ENCODE results near the gene SCYL2. TPM values are rescaled to one million over a fixed set of nuclear protein-coding genes. Genes with fewer than 3 reads are reported as not detected.

The SCYL2 gene
- total RNA-seq, 4 donors from 2014 or later, result 25.4 to 52.4 (median 43.4) TPM

DNA sequence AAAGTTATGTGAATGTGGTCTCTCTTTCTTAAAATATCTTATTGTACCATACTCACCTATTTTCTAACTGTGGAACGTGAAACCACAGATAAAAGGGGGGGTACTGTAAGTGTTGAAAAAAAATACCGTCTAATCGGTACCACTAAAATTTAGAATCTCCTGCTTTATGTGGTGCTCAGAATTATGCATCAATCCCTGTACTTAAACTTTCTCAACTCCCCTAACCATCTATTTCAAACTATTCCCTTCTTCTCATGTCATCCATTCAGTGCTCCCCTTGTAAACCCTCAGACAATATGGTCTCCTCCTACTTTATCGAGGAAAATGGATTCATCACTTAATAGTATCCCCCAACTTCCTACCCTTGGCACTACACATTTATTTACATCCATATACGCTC lies 23.8 kb upstream of the SCYL2 start:
- H3K9me3 ChIP-seq, result no peaks in the 10 kb centered on the region
- no peak for TF ChIP-seq EP300 (IDR thresholded peaks at IDR 0.05)
- no peak for TF ChIP-seq CTCF (IDR thresholded peaks at IDR 0.05)
- no peak for TF ChIP-seq POLR2A (IDR thresholded peaks at IDR 0.05)
- TF ChIP-seq POLR2AphosphoS5 (IDR thresholded peaks at IDR 0.05), result no peak

GRCh38 chr12:100247765-100248164 lies 19.2 kb upstream of the SCYL2 start:
- TF ChIP-seq POLR2AphosphoS5 (IDR thresholded peaks at IDR 0.05) (no peak), EP300 (IDR thresholded peaks at IDR 0.05) (no peak), CTCF (IDR thresholded peaks at IDR 0.05) (no peak), POLR2A (IDR thresholded peaks at IDR 0.05) (no peak)
- no peaks in the 10 kb centered on the region for H3K4me1 ChIP-seq
- no peak overlapping the region for H3K4me3 ChIP-seq
- H3K27me3 ChIP-seq, result no peaks in the 10 kb centered on the region
- 98% methylated on average over 4 of the region's 4 CpGs for WGBS
- H3K9me3 ChIP-seq, result no peaks in the 10 kb centered on the region
- no peak for DNase-seq (ENCODE audit: low spot score in 2 of 2)
- no peaks in the 10 kb centered on the region for H3K36me3 ChIP-seq
- H3K27ac ChIP-seq, result no peak overlapping the region

More for the DNA sequence above, 23.8 kb upstream of the SCYL2 start:
- DNase-seq (ENCODE audit: low spot score in 2 of 2), result no peak
- no peaks in the 10 kb centered on the region for H3K27me3 ChIP-seq
- H3K4me3 ChIP-seq, result no peak overlapping the region
- H3K36me3 ChIP-seq, result no peaks in the 10 kb centered on the region
- WGBS, result 89% methylated on average over 5 of the region's 5 CpGs
- no peak overlapping the region for H3K27ac ChIP-seq
- H3K4me1 ChIP-seq, result no peaks in the 10 kb centered on the region

DNA sequence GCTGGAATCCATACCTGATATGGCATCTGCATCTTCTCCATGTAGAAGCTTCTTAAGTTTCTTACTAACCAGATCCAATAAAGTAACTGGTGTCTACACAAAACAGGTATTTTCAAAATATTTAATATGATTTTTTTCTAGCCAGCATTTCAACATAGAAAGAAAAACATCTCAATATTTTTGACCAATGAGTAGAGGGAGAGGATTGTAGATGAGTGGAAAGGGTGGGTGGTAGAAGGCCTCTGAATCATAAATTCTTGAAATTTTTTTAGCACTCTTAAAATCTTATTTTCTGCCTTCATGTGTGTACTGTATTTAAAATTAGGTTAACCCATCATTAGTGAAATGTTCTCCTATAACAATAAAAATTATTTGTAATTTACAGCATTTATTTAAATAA lies 18.1 kb upstream of the SCYL2 start:
- Histone ChIP-seq H3K4me1 (no peaks in the 10 kb centered on the region), H3K9me3 (no peaks in the 10 kb centered on the region), H3K36me3 (no peaks in the 10 kb centered on the region), H3K27me3 (no peaks in the 10 kb centered on the region), H3K27ac (no peak overlapping the region), H3K4me3 (no peak overlapping the region)
- no peak for TF ChIP-seq POLR2AphosphoS5 (IDR thresholded peaks at IDR 0.05)
- DNase-seq (ENCODE audit: low spot score in 2 of 2), result no peak

DNA sequence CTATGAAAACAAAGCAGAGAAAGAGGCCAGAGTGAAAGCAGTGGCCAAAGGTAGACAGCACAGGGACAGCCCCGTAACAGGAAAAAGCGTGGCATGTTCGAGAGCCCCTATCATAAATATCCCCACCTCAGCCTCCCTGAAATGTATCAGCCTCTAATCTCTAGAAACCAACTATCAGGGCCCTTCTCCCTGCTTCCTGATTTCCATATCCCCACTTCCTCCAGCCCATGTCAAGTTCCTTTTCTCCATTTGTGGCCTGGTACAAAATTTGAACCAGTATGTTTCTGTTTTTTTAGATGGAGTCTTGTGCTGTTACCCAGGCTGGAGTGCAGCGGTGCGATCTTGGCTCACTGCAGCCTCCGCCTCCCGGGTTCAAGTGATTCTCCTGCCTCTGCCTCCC lies 17.0 kb upstream of the SCYL2 start:
- no peak overlapping the region for H3K4me3 ChIP-seq
- H3K27me3 ChIP-seq, result no peaks in the 10 kb centered on the region
- H3K9me3 ChIP-seq, result no peaks in the 10 kb centered on the region
- H3K36me3 ChIP-seq, result no peaks in the 10 kb centered on the region
- H3K4me1 ChIP-seq, result no peaks in the 10 kb centered on the region
- H3K27ac ChIP-seq, result no peak overlapping the region
- no peak for DNase-seq (ENCODE audit: low spot score in 2 of 2)
- TF ChIP-seq POLR2AphosphoS5 (IDR thresholded peaks at IDR 0.05) (no peak), EP300 (IDR thresholded peaks at IDR 0.05) (no peak), CTCF (IDR thresholded peaks at IDR 0.05) (no peak), POLR2A (IDR thresholded peaks at IDR 0.05) (no peak)
- 95% methylated on average over 7 of the region's 7 CpGs for WGBS

DNA sequence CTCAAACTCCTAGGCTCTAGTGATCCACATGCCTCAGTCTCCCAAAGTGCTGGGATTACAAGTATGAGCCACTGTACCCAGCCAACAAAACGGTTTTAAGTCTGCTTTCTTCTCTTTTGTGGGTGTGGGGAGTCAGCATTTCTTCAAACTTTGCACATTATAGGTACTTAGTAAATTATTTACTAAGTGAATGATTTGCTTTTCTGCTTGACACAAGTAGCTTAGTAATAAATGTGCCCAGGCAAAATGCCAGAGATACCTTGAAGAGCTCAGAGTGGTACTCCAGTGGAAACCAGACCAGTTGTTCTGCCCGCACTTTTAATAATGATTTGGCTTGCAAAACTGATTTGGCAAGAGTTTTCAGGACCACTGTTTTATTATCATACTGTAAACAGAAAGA lies 15.1 kb upstream of the SCYL2 start:
- no peak for TF ChIP-seq CTCF (IDR thresholded peaks at IDR 0.05)
- no peak for TF ChIP-seq POLR2AphosphoS5 (IDR thresholded peaks at IDR 0.05)
- TF ChIP-seq POLR2A (IDR thresholded peaks at IDR 0.05), result no peak
- TF ChIP-seq EP300 (IDR thresholded peaks at IDR 0.05), result no peak
- H3K4me1 ChIP-seq, result no peaks in the 10 kb centered on the region
- no peak overlapping the region for H3K27ac ChIP-seq
- H3K4me3 ChIP-seq, result no peak overlapping the region
- H3K9me3 ChIP-seq, result no peaks in the 10 kb centered on the region
- no peak for DNase-seq (ENCODE audit: low spot score in 2 of 2)
- H3K36me3 ChIP-seq, result no peaks in the 10 kb centered on the region
- WGBS, result 79% methylated on average over 2 of the region's 2 CpGs
- H3K27me3 ChIP-seq, result no peaks in the 10 kb centered on the region

- TF ChIP-seq POLR2AphosphoS5 (IDR thresholded peaks at IDR 0.05) (no peak), POLR2A (IDR thresholded peaks at IDR 0.05) (no peak), CTCF (IDR thresholded peaks at IDR 0.05) (no peak), EP300 (IDR thresholded peaks at IDR 0.05) (no peak)
- H3K36me3 ChIP-seq, result no peaks in the 10 kb centered on the region
- H3K4me3 ChIP-seq, result no peak overlapping the region
- no peaks in the 10 kb centered on the region for H3K27me3 ChIP-seq
- H3K27ac ChIP-seq, result no peak overlapping the region
- no peaks in the 10 kb centered on the region for H3K4me1 ChIP-seq
- DNase-seq (ENCODE audit: low spot score in 2 of 2), result no peak
- no peaks in the 10 kb centered on the region for H3K9me3 ChIP-seq
- 92% methylated on average over 1 of the region's 1 CpG for WGBS
These were observed 13.5 kb upstream of the SCYL2 start for GRCh38 chr12:100253437-100253836.
